Activated CD4-positive, CD25-positive, alpha-beta regulatory T cell treated with anti-CD3 and anti-CD28 coated beads, Interleukin-2, amount 50 U/mL, for 16 hours (primary cell): ENCODE data around the gene GRIA1.

Source experiments
- DNase-seq: peaks from one replicate; pipeline ENCODE4 v3.0.0-alpha.2; 2020; ENCODE audit warnings: low read depth, low spot score

GRIA1 gene

DNA sequence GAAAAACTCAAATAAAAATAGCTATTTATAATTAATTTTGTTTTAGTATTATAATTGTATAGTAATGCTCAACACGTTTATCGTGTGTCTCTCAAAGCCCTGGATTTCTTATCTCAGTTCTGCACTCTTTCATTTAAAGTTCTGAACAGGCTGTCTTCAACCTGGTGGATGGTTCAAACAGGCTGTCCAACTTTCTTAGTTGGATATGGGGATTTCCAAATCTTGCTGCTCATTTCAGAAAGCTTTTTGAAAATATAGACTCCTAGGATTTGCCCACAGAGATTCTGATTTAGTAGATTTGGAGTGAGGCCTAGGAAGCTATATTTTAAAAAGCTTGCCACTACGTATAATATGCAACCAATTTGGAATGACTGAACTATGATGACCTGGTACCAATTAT is 120.3 kb downstream of the GRIA1 start:
- no peak for DNase-seq

DNA sequence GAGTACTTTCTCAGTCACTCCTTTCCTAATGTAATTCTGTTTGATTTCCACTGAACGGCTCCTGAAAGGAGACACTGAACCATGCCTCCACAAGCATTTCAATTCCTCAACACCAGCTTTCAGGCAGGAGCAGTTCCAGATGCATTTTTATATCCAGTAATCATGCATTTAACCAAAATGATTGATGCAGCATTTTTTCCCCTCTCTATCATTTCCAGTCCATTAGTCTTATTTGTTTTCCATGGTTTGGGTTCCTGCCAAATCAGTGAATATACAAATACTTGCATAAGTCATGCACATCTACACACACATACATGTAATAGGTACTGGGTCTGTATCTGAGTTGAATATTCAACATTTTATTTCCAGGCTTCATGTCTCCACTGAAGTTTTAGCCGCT is 122.7 kb downstream of the GRIA1 start:
- no peak for DNase-seq

DNA sequence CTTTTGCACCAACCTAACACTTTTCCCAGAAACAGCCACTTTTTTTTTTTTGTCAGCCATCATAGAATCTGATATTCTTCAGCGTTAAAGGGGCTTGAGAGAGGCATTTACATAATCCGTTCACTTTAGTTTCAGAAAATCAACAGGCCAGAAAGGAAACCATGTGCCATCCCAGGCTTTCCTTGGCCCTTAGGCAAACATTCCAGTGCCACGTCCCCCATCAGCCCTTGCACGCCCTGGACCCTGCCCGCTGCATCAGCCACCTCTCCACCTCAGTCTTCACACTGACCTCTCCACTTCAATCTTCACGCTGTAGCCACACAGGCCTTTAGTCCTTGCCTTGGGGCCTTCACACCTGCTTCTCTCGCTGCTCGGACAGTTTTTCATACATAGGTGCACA is 123.2 kb downstream of the GRIA1 start:
- no peak for DNase-seq

DNA sequence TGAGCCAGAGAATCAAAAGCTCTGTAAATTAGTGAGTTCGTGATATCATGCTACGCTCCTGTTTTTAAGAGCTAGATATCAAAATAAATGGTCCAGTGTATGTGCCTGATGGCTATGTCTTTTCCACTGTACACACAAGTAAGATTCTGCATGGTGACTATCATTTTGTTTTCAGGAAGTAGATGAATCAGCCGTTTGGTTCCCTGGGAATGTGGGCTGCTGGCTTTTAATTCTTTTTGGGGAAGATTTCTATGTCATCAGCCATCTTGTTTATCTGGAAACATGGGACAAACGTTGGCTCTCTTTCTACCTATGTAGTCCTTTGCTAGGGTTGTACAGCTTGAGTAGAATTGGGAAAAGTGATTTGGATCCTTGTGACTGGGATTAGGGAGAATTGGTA is 126.7 kb downstream of the GRIA1 start:
- no peak for DNase-seq

DNA sequence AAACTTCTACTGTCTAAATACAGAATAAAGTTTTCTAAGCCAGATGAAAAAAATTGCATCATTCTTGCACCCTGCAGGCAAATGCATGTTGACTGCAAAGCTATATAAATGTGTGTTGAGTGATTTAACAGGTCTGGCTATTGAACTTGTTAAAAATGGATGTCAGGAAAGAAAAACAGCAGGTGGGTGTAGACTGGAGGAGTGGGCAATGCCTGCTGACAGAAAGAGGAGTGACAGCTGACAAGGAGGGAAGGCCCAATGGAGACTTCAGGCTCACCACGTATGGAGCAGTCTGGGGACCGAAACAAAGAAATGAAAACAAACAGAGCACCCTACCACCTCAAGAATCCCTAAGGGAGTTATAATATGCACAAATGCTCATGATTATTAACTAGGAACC is 127.8 kb downstream of the GRIA1 start:
- DNase-seq = no peak

DNA sequence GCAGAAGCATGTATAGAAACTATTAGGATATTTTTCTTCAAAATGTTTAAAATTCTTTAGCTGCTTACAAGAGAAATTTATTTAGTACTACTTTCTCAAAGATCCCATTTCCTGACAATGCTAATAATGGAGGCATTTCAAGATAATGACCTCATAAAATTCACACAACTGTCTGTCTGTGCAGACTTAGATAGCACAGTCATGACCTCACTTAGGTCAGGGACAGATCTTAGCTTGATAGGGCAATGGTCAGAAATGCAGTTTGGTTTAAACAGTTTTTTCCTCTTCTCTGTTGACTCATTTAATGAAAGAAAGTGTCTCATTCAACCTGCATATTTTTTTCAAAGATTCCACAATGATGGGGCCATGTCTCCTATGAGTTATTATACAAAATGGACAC is 128.4 kb downstream of the GRIA1 start:
- DNase-seq = no peak

DNA sequence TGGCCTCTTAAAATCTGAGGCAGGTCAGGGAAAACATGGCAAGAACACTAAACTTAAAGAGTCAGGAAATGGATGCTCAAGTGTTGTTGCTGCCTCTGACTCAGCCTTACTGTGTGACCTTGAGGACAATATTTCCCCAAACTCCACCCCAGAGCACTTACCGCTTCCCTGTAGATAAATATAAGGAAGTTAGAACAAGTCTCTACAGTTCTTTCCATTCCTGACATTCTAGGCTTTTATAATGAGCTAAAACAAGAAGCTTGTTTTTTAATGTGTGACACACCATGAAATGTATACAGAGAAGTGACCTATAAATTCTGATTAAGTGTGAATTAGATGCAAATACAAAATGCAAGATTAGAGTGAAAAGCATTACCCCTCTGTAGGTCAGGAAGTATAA is 129.3 kb downstream of the GRIA1 start:
- no peak for DNase-seq

DNA sequence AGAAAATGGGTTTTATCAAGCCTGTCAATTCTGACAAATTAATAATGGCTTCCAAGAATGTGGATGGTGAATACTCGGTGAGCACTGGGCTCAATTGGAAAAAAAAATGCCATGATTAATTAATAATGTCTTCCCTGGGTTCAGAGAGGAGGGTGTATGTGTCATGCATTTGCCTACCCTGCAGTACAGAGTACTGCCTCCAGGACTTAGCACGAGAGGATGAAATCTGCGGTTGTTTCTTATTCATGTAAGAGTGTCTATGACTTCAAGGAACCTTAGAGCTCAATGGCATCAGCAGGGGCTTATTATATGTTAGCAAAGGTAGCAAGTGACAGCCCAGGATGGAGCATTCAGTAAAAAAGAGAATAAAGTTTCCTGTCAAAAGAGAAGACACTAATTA is 132.7 kb downstream of the GRIA1 start:
- DNase-seq = no peak

DNA sequence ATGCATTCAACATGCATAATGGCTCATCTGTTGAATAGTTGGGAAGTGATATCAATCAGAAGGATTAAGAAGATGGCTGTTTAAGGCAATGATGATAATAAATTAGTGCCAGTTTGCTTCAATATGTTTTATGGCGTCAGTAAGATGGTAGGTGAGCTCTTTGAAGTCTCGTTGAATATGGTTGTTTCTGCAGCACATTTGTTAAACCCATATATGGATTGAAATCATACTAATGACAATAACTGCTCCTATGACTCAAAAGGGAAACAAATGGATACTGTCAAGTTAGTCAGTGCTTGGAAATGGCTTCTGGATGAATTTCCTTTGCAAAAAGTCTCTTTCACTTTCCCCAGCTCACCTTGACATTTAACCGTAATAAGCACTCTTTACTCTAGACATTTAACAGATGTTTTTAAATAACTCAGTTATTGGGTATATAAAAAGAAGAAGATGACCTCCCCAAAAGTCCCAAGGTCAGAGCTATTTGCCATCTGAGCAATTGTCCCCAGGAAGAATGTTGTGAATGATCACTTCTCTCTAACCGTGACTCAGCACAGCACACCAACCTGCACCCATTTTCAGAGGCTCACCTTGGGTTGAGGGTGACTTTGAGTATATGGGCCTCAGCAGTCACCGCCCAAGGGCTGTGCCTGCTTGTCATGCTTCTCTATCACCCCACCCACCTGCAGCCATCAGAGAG is 133.4 kb downstream of the GRIA1 start:
- no peak for DNase-seq

DNA sequence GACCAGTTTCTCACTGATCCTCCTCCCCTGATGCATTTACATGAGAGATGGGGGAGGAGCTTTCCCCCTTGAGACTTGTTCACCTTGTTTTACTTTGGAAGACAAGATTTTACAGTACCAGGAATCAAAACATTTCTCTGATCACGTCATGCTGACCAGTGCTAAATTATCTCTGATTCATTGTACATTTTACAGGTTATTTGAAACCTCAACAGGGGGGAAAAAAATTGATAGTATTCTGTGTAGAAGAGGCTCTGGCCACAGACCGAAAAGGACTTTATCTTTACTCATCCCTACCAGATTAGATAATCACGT is 133.9 kb downstream of the GRIA1 start:
- no peak for DNase-seq

DNA sequence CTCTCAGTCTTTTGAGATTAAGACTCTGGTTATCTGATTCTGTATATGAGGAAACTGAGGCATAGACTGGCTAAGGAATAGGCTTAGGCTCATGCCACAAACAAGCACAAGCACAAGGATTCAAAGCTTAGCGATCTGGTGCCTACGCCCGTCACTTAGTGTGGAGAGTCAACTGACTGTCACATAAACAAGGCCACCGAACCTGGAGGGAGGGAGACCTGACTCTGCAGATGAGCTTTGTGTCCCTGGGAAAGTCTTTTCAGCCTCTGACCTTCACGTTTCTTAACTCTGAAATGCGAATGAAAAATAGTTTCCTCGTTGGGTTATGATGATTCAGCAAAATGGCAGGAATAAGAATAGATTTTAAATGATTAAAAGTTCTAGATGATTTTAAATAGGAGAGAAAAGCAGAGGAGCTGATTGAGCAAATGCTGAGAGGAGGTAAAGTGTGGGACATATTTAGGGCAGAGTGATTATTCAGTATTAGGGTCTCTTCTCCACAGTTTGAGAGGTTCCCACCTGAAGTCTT is 135.4 kb downstream of the GRIA1 start:
- no peak for DNase-seq

DNA sequence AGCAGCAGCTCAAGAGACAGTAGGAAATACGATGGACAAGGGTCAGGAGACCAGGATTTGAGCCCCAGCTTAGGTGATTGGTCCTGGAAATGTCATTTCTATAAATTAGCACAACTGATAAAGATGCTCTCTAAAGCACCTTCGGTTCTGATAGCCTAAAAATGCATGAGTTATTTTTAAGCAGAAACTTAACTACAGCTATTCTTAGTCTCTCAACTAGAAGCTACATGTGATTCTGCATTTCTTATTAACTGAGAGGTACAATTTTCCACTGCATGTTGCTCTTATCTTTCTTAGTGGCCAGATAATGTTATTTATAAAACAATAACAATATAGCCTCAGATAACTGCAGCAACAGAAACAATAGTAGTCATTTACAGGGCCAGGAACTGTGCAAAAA is 136.4 kb downstream of the GRIA1 start:
- DNase-seq = no peak

DNA sequence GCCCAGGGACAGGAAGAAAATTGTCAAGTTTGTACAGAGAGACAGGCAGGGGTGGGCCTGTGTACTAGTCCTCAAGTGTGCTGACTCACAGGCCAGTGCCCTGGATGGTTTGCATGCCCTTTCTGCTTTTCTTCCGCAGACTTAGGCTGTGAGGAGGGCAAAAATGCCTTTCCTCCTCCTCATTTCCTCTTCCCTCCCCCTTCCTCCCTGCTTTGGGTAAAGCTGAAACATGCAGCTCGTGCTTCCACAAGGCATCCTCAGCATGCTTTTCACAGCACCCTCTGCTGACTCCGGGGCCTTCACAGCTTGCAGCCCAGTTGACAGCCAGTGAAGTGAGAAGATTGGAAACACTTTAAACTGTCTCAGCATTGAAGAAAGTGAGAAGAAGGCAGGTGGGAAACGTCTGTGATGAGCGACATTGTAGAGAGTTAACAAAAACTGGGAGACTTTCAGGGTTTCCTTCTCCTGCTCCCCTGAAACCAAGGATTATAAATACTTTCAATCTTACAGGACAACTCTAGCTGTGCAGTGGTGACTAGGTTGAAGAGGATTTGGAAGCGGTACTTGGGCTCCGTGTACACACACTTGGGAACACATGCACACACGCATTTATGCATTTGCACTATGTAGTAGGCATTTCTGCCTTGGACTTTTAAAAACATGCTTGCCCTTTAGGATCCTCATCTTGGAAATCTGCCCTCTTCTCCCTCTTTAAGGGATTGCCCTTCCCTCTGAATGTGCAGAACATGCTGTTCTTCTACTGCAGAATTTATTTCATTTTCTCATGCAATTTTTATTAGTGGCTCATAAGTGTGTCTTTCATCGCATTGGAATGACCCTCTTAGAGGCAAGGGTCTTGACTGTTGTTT is 138.8 kb downstream of the GRIA1 start:
- DNase-seq = no peak

DNA sequence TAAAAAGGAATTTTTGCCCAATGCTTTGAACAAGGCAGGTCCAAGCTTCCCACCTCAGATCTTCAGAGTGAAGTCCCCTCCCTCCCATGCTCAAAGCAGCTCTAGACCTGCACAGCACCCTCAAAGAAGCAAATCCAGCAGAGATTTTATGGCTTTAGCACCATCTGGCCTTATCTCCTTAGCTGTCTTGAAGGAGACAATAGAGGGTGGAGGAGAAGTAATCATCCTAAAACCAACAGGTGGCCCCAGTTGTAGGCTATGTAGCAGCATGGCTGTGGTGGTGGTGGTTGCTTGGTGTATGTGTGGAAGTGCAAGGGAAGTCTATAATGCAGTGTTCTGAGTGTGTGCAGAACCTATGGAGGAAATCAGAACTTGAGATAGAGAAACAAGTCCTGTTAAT is 140.1 kb downstream of the GRIA1 start:
- DNase-seq = no peak

DNA sequence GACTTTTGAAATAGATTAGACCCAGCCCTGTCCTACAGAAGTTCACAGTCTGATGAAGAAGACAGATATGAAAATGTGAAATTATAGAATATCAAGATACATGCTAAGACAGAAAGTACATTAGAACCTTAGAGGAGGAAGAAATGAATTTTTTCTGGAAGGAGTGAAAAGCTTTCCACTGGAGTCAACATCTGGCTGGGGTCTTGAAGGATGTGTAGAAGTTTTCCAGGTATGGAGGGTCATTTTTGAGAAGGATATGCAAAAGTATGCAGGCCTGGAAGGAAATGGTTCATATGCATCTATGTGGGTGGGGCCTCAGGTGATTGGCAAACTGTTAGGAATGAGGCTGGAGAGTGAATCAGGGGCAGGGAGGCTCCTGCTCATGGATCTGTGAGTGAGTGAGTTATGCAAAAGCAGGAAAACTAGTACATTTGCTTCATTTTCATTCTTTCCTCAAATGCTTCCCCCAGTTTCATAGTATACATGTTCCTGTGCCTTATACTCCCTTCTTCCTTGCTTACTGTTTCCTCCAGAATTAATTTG is 142.3 kb downstream of the GRIA1 start:
- no peak for DNase-seq

DNA sequence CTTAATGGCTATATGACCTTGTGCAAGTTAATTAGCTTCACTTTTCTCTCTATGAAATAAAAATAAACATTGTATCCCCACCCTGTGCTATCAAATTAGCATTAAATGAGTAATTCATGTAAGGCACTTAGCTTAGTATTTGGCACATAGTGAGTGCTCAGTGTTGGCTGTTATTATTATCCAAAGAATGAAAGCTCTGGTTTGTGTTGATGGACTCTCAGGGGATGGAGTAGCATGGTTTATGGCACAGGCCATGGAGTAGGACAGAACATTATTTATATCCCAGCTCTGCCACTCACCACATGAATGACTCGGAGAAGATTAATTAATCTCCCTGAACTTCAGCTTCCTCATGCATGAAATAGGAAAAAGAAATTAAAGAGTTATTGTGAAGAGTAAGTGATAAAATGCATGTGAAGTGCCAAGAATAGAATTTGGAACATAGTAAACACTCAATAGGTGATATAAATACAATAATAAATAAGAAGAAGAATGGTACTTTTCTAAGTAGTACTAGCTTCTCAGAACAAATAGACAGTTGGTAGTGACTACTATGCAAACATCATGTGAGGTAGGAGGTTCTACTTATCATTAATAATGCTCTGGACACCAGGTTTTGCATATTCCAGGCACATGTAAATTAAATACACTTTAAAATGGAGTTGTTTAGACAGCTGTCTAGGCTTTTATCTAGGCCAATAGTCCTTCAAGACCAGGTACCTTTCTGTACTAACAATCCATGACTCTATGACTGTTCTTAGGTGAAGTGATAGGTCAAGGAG is 146.4 kb downstream of the GRIA1 start:
- no peak for DNase-seq

DNA sequence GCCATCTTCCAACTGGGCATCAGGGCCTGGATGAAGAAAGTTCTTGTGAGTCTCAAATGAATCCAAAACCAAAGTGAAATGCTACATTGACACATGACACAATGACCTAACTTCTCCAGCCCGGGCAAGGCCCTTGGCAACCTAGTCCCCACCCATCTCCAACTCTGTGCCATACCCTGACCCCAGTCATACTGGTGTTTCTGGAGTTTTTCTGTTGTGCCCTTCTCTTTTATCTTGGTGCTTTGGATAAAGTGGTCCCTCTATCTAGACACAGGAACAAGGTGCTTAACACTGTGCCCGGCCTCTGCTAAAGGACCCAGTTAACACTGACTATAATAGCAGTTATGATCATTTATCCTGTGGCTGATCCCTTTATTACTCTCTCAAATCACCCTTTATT is 149.8 kb downstream of the GRIA1 start:
- DNase-seq = no peak

DNA sequence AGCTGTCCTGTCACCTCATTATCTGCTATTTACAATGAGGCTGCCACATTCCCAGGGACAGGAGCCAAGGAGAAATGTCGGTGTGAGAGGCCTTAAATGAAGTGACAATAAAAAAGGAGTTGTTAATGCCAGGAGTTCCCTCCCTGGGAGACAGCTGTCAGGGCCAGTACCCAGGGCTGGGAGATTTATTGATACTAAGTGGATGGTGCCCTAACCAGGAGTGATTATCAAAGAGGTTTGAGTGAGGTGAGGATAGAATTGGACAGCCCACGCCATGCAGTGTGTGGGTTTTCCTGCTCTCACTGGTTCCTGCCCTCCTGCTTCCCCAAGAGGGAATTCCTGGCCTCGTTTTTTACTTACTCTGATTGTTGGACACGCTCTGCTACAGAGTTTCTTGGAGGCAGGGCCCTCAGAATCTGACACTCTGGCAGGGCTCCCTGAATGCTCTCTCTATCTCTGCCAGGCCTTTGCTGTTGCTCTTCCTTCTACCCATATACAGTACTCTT is 150.8 kb downstream of the GRIA1 start:
- DNase-seq = no peak

DNA sequence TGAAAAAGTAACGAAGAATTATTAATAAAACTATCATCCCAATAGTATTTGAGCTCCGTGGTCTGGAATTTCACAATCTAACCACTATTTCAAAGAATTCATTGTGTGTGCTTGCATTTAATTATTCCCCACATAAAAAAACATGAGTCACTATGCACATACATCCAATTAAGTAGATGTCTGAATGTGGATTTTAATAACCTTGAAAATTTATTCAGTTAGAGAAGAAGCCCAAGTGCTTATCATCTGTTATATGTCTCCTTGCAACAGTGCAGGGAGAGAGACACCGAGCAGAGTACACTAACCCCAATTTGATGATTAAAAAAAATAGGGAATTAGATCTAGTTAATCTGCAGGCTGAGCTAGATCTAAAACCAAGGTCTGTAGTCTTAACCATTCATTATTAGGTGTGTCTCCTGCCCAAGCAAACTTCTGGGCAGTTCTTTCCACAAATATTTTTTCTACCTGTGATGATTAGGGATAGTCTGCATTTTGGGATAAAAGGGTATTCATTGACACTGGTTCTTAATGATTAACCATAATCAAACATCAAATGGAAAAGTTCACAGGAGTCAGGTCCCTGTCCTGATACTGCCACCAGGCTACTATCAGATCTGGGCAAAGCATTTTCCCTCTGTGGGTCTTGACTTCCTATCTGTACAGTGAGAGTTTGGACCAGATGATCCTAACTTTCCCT is 164.2 kb downstream of the GRIA1 start:
- DNase-seq = no peak

DNA sequence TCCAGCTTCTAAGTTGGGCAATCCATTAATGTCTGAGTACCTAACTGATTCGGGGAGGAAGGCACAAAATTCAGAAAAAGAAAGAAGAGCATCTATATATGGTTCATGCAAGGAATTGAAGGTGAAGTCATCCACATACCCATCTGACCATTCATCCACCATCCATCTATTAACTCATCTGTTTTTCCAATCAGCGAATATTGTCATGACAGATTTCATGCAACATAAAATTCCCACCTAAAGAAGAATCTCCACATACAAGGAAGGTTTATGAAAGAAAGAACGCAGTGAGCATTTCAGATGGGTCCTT is 164.7 kb downstream of the GRIA1 start:
- DNase-seq = no peak

DNA sequence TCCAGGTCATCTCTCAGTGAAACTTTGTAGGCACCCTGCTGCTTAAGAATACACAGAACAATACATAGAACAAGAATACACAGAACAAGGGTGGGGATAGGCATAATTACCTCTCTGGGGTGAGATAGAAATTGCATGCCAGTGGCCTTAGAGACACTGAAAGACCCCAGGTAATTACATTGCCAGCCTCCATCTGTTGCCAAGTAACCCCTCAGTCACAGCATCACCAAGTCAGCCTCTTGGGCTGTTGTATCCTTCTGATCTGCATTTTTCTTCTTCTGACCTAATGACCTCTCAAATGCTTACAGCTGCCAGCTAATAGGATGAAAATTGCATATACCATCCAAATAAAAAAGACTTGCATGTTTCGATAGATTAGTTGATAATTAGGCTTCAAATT is 167.7 kb downstream of the GRIA1 start:
- no peak for DNase-seq

DNA sequence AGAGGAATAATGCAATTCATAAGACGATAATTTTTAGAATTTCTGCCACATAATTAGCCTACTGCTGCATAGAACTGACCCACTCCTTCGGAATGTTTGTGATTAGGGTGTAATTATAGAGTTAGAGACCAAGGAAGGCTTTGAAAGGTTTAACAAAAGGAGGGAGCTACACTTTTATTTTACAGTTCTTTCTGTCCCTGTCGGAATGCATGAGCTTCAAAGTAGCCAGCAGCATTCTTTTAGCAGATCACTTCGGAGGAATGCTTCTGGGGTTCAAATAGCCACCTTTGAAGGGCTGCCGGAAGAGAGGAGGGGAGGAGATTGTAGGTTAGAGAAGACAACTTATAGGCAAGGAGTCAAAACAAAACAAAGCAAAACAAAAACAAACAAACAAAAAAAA is 168.1 kb downstream of the GRIA1 start:
- DNase-seq = no peak
